Measurements from ENCODE around the gene RNF31. TPM values are rescaled to one million over a fixed set of nuclear protein-coding genes. Genes with fewer than 3 reads are reported as not detected.

RNF31 gene
- total and polyA plus RNA-seq, 2 donors (not counting 3 experiments of a cell fraction or from before 2014, with no cell fraction given) = 32.3 to 69.7 TPM

DNA sequence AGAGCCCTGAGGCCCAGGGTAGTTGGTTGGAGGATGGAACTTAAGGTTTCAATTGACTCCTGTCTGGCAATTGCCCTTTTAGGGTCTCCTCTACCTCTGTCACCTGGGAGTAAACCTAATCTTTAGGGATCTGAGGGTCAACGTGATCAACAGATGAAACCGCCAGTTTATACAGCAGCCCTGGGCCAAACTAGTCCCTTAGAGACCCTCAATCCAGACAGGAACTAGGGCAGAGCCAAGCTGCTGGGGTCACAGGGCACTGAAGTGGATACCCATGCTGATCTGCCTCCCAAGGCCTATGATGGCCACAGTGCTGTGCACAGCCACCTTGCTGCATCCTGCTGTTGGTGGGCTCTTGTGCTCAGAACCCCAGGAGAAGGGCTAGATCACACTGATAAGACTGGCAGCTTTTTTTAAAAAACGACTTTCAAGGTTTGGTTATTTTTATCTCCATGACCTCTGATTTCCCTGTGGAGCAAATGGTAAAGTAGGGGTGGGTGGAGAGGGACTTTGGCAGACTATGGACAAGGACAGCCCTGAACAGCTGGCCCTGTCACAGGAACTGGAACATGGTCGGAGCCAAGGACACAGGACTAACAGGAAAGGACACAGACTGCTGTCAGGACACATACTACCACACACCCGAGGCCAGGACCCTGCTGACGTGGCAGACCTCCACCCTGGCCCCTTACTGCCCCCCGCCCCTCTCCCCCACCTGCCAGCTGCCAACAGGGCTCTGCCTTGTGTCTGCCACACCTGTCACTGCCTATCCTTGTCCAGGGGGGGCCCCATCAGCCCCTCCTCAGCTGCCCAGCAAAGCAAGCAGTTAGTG is 16.4 kb upstream of the RNF31 start:
- intact Hi-C loops (cut with micrococcal nuclease) = no loop called here

More for the DNA sequence above, 16.4 kb upstream of the RNF31 start:
- Histone ChIP-seq H3K9ac (replicated peaks; ENCODE audit: extremely low read depth, insufficient read depth, low read length) (no peak overlapping the region), H3K9me1 (replicated peaks; ENCODE audit: control insufficient read depth, extremely low read depth, insufficient read depth, low read length) (no peaks in the 10 kb centered on the region), H3K36me3 (ENCODE audit: control insufficient read depth in 2 of 2, extremely low read depth in 1 of 2, insufficient read depth in 2 of 2, low read length in 2 of 2) (no peaks in the 10 kb centered on the region), H3K79me2 (ENCODE audit: control insufficient read depth, insufficient read depth, low read length) (no peaks in the 10 kb centered on the region), H3K27me3 (ENCODE audit: control insufficient read depth in 2 of 2, insufficient read depth in 2 of 2, low read length in 2 of 2) (no peaks in the 10 kb centered on the region), H3K4me2 (ENCODE audit: insufficient read depth, low read length) (no peak overlapping the region), H3K4me3 (replicated peaks in 1 of 3; ENCODE audit: insufficient read depth in 1 of 3, low read depth in 1 of 3, low read length in 3 of 3) (no peak overlapping the region), H3K4me1 (ENCODE audit: control insufficient read depth, extremely low read depth, insufficient read depth, low read length) (peaks cover 4% of the 10 kb centered on the region), H3K9me3 (replicated peaks; ENCODE audit: control insufficient read depth, insufficient read depth, low read length) (no peaks in the 10 kb centered on the region), H2AFZ (ENCODE audit: low read depth, low read length) (no peak overlapping the region), H4K20me1 (replicated peaks; ENCODE audit: control insufficient read depth, extremely low read depth, insufficient read depth, low read length) (no peaks in the 10 kb centered on the region), H3K27ac (ENCODE audit: insufficient read depth, low read depth, low read length) (no peak overlapping the region)
- TF ChIP-seq GATA2 (IDR thresholded peaks at IDR 0.05; ENCODE audit: insufficient read depth, insufficient read length, low read depth, low read length) (no peak), POLR2A (IDR thresholded peaks at IDR 0.05; ENCODE audit: low read depth, low read length) (no peak), EZH2 (IDR thresholded peaks at IDR 0.05; ENCODE audit: borderline replicate concordance, low read depth, low read length, severe bottlenecking) (no peak), FOS (IDR thresholded peaks at IDR 0.05; ENCODE audit: borderline replicate concordance, insufficient read depth, low read length) (no peak), MYC (IDR thresholded peaks at IDR 0.05; ENCODE audit: low read depth, low read length) (no peak), POLR2AphosphoS5 (IDR thresholded peaks at IDR 0.05; ENCODE audit: insufficient read depth, low read depth, low read length) (no peak), JUN (IDR thresholded peaks at IDR 0.05; ENCODE audit: borderline replicate concordance, insufficient read depth, insufficient read length, low read depth) (no peak)
- TF ChIP-seq, protein P1, sequence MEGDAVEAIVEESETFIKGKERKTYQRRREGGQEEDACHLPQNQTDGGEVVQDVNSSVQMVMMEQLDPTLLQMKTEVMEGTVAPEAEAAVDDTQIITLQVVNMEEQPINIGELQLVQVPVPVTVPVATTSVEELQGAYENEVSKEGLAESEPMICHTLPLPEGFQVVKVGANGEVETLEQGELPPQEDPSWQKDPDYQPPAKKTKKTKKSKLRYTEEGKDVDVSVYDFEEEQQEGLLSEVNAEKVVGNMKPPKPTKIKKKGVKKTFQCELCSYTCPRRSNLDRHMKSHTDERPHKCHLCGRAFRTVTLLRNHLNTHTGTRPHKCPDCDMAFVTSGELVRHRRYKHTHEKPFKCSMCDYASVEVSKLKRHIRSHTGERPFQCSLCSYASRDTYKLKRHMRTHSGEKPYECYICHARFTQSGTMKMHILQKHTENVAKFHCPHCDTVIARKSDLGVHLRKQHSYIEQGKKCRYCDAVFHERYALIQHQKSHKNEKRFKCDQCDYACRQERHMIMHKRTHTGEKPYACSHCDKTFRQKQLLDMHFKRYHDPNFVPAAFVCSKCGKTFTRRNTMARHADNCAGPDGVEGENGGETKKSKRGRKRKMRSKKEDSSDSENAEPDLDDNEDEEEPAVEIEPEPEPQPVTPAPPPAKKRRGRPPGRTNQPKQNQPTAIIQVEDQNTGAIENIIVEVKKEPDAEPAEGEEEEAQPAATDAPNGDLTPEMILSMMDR (IDR thresholded peaks at IDR 0.05; ENCODE audit: extremely low read depth in 1 of 2, insufficient read depth in 1 of 2, low read depth in 1 of 2, low read length in 2 of 2) = no peak
- TF ChIP-seq, protein P2, sequence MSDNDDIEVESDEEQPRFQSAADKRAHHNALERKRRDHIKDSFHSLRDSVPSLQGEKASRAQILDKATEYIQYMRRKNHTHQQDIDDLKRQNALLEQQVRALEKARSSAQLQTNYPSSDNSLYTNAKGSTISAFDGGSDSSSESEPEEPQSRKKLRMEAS (IDR thresholded peaks at IDR 0.05; ENCODE audit: insufficient read depth, insufficient read length) = no peak
- ChIA-PET CTCF (no interaction called here), POLR2A (interaction anchor here (0.6 kb wide), 1 partner anchor 16 kb away, joined by 3 read pairs; the partner anchor contains the start of gene PSME2)
- no TSS peak for BruUV-seq (replicated peaks)
- no peak for FAIRE-seq
- no peak for DNase-seq (ENCODE audit: low read depth, low spot score)
- dilution Hi-C loops (cut with MboI; ENCODE audit: extremely low pct_ligation_motif_present, low sequenced_read_pairs) = no loop called here
